ENCODE data around the gene PFKL.
"Not testable (repeated sequence)": the region's sequence is repeated elsewhere in the genome, so short reads cannot be mapped to it uniquely, and the experiment has no call there.

The PFKL gene

DNA sequence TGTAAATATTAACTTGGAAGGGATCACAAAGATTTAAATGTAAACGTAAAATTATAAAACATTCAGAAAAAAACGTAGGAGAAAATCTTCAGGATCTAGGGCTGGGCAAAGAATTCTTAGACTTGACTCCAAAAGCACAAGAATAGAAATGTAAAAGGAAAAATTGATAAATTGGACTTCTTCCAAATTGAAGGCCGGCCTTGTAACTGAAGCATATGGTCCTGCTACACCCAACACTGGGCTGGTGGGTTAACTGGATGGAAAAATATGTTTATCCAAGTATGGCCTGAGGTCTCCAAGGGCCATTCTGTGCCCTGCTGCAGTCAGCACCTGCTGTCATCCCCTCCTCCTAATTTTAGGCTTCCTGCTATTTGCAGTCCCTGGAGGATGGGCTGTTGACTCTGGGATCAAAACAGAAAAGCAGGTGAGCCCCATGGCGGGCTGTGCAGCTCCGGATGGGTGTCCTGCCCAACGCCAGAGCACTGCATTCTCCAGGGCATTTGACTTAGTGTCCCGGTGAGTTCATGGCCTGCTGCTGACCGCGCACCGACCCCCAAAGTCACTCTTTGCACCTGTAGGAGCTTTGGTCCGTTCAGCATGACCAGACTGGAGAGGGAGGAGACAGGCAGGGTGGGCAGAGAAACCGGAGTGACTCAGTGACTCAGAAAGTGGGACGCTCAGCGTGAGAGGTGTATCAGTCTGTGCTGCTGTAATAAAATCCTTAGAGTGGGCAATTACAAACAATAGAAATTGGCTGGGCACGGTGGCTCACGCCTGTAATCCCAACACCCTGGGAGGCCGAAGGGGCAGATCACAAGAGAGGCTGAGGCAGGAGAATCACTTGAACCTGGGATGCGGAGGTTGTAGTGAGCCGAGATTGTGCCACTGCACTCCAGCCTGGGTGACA lies 20.2 kb upstream of the PFKL start:
- DNase-seq: no peak

DNA sequence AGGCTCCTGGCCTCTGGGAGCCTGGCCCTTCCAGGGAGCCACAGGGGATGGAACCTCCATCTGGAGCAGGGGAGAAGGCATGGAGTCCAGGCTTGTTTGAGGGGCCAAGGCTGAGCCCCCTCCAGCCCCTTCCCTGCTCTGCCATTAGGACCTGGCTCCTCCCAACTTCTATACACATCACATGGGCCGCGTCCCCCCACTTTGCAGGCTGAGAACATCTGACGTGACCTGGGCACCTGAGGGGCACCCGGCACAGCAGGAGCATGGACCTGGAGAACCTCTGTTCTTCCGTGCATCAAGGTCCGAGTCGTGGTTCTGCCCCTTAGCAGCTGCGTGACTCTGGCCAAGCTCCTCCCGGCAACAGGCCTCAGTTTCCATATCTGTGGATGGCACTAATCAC lies 18.1 kb upstream of the PFKL start:
- DNase-seq: no peak

DNA sequence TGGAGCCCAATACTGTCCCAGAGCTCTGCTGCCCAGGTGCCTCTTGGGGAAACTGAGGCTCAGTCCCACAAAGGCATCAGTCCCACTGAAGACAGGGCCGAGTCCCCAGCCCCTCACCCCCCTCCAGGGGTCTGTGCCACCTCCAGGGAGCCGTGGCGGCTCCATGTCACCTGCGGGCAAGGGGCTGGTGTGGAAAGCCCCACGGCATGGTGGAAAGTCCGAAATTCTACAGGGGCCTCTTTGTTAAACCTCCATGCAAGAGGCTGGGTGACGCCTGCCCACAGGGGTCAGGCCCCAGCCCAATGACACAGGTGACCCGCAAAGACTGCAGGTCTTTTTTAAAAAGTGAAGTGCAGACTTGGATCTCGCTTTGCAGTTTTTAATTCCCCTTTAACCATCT lies 17.5 kb upstream of the PFKL start:
- no peak for DNase-seq

DNA sequence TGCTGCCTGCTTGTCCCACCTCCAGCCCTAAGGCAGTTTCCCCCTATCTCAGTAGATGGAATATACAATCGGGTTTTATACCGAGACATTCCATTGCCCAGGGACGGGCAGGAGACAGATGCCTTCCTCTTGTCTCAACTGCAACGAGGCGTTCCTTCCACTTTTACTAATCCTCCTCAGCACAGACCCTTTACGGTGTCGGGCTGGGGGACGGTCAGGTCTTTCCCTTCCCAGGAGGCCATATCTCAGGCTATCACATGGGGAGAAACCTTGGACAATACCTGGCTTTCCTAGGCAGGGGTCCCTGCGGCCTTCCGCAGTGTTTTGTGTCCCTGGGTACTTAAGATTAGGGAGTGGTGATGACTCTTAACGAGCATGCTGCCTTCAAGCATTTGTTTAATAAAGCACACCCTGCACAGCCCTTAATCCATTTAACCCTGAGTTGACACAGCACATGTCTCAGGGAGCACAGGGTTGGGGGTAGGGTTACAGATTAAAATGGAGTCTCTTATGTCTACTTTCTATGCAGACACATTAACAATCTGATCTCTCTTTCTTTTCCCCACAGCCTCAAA lies 16.6 kb upstream of the PFKL start:
- DNase-seq: not testable (repeated sequence)

DNA sequence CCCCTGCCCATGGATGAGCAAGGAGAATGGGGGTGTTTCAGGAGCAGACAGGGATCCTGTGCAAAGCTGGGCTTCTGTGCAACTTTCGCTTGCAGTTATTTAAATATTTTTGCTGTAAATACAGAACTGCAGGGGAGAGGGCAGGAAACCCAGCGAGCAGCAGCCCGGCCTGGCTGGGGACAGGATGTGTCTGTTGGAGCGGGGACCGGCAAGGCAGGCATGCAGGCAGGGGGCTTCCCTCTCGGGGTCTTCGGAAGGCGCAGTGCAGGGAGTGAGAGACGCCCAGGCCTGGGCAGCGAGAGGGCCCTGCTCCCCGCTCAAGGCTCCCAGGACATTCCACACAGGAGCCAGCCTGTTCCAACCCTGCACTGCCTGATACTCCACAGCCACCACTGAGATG lies 15.9 kb upstream of the PFKL start:
- DNase-seq: no peak

DNA sequence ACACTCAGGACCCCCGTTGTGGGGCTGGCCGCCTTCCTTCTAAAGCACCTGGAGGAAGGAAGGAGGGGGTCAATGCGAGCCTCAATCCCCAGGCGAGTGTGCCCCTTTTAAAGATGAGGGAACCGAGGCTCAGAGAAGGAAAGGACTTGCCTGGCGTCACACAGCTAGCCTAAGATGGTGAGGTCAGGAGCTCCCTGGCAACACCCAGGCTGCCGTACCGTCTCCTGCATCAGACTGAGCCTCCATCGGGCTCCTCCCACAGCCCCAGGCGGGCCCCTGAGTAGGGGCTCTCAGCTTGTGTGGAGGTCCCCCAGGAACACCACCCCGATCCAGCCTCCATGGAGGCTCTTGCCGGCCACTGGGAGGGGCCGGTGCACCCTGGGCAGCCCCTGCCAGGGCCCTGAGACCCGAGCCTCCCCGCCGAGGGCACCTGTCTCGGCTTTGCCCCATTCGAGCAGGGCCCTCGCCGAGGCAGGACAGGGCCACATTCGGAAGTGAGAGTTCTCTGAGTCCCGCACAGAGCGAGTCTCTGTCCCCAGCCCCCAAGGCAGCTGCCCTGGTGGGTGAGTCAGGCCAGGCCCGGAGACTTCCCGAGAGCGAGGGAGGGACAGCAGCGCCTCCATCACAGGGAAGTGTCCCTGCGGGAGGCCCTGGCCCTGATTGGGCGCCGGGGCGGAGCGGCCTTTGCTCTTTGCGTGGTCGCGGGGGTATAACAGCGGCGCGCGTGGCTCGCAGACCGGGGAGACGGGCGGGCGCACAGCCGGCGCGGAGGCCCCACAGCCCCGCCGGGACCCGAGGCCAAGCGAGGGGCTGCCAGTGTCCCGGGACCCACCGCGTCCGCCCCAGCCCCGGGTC lies 14.5 kb upstream of the PFKL start, which contains the start of gene AIRE:
TSS of gene AIRE (plus strand) at position 739 of the 855 bp plus-strand sequence. CDS start 131 bp downstream, outside the sequence.
- DNase-seq: no peak

DNA sequence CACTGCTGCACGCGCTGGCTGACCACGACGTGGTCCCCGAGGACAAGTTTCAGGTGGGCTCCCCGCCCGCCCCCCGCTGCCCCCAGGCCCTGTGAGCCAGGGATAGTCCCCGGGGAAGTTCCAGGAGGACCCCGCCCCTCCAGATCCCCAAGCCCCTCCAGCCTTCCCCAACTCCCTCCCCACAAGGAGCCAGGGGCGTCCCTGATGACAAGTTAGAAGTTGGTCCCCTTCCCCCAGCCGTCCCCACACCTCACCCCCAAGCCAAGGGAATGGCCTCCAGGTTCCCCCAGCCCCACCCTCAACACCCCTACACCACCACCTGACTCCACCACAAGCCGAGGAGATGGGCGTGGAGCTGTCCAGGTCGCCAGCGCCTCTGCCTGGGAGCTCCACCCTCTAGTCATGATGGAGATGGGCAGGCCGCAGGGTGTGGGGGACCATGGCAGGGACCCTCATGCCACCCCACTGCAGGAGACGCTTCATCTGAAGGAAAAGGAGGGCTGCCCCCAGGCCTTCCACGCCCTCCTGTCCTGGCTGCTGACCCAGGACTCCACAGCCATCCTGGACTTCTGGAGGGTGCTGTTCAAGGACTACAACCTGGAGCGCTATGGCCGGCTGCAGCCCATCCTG lies 13.7 kb upstream of the PFKL start:
- DNase-seq: no peak

DNA sequence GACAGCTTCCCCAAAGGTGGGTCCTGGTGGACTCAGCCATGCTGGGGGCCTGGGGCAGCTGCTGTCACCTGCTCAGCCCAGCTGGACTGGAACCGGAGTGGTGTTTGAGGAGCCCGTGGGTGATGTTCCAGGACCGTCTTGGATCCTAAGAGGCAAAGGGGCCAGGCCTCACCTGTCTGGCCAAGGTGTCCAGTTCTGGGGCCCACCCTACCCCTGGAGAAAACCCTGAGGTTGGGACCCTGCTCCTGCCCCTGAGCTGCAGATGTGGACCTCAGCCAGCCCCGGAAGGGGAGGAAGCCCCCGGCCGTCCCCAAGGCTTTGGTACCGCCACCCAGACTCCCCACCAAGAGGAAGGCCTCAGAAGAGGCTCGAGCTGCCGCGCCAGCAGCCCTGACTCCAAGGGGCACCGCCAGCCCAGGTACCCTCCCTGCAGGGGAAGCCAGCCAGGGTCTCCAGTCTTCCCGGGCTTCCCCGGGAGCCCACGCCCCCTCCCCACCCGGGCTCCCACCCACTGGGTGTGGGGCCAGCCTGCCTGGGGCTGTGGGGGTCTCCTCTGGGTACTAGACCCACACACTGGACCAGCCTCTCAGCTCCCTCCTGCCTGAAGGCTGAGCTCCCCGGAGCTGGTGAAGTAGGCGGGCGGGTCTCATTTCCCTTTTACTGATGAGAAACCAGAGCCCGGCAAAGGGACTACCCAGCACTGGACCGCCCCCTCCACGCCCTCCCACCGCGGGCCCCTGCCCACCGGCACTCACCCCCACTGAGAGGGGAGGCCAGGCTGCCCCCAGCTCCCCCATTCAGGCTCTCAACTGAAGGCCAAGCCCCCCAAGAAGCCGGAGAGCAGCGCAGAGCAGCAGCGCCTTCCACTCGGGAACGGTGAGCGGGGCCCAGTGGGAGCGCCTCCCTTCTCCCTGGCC lies 12.9 kb upstream of the PFKL start:
- DNase-seq: no peak

DNA sequence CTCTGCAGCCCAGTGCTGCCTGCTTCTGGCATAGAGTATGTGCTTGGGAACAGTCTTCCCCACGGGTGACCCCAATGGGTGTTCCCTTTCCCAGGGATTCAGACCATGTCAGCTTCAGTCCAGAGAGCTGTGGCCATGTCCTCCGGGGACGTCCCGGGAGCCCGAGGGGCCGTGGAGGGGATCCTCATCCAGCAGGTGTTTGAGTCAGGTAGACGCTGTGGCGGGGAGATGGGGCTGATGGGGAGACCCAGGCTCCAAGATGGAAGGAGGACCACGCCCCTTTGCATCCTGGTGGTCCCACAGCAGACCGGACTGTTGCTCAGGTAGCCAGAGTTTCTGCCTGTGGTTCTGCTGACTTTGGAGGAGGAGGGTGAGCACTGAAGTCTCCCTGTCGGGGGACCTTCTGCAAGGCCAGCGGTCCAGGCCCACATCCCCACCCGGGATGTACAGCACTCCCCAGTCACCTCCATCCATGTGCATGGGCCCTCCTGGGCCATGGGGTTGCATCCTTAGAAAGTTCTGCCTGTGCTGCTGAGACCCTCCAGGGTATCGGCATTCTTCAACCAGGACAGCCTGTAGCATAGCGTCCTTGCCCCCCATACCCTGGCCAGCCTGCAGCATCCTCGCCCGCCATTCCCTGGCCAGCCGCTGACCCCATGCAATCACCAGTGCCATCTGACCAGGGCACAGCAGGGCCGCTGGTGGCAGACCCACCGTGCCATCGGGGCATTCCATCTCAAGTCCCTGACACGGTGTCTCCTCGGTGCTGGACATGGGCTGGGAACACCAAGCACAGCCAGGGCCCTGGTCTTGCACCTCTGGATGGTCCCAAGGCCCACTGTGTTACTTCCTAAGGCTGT lies 11.4 kb upstream of the PFKL start:
- no peak for DNase-seq

DNA sequence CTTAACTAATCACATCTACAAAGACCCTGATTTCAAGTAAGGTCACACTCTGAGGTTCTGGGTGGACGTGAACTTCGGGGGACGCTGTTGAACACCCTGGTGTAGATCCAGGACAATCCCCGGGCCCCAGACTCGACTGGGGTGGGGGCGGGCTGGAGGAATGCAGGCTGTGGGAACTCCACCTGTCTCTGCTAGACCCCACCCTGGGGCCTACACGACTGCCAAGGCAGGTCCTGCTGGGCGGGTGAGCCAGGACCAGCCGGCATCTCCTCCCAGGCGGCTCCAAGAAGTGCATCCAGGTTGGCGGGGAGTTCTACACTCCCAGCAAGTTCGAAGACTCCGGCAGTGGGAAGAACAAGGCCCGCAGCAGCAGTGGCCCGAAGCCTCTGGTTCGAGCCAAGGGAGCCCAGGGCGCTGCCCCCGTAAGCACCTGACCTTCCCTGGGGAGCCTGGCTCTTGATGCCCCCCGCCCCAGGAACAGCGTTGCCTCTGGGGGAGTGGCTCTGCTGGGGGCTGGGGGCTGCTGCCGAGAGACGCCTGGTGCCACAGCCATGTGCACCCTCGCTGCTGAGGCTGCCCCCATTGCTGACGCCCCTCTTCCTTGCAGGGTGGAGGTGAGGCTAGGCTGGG lies 10.4 kb upstream of the PFKL start:
- no peak for DNase-seq

DNA sequence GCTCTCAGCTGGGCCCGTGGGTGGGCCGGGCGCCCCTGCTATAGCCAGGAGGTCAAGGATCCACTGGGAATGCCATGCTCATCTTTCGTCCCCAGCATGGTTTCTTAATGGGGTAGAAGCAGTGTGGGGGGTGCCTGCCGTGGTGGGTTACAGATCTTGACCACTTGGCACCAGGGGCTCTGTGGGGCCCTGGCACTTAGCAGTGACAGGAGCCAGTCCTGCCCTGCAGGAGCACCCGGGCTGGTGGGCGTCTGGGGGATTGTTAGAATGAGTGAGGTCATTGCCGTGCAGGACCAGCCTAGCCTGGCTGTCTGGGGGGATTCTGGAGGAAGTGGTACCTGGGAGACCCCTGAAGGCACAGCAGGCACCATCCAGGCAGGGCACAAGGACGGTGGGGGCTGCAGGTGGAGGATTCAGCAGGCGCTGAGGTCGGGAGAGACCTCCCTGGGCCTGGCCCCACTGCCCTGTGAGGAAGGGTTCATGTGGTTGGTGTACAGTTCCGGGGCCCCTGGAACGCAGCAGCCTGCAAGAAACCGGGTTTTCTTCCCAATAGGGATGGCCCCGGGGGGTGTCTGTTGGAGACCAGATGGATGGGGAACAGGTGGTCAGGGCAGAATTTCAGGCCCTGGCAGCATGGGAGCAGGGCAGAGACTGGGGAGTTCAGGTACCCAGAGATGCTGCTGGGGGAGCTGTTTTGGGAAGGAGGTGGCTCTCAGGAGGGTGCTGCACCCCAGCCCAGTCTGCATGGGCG lies 9.4 kb upstream of the PFKL start:
- no peak for DNase-seq

DNA sequence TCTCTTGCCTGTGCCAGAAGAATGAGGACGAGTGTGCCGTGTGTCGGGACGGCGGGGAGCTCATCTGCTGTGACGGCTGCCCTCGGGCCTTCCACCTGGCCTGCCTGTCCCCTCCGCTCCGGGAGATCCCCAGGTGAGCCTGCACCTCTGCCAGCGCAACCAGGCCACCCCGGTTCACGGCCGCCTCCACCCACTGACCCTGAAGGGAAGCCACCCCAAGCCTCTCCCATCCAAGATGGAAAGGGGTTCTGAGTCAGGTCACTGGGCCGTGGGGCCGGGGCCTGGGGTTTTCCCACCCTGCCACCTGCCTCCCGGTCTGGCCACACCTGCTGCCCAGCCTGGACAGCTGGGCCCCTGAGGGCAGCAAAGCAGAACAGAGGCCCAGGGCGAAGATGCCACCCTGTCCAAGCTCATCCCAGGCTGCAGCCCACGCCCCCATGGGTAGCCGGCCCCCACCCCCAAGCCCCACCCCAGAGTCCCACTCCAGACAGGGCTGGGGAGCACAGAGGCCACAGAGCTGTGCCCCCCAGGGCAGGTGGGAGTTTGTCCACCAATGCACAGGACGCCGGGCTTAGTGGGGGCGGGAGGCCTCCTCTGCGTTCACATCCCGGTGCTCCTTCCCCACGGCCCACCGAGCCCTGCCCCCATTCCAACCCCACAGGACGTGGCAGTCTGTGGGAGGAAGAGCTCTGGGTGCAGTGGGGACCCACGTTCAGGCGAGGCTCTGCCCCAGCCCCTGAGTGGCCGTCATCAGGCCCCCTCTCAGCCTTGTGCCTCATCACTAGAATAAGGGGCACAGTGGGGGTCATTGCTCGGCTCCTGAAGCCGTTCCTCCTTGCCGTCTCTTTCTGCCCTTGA lies 8.5 kb upstream of the PFKL start:
- no peak for DNase-seq

DNA sequence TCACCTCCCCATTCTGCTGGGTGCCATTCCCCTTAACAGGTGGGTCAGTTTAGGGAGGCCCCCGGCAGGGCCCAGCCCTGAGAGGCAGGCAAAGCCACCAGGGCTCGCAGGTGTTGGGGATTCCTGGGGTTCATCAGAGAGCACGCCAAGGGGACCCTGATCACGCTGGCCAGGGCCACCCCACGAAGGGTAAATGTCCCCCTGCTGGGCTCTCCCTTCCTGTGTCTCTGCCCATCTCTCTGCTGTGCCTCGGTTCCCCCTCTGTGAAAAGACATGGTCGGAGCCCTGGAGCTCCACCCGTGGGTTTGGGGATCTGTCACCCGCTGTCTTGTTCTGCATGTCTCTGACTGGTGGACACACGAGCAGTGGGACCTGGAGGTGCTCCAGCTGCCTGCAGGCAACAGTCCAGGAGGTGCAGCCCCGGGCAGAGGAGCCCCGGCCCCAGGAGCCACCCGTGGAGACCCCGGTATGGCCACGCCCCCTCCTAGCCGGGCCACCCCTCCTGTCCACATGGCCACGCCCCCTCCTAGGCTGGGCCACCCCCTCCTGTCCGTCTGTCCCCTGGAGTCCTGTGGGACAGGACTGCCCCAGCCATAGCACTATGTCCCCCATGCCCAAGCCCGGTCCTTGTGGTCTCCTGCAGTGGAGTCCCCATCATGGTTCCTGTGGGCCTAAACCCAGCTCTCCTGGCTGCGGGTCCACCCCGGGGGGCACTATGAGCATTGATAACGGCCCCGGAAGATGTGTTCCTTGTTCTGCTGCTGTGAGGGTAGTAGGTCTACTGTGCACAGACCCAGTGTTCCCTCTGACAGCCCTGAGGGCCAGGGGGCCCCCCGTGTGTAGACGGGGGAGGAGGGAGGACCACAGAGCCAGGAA lies 7.7 kb upstream of the PFKL start:
- no peak for DNase-seq

DNA sequence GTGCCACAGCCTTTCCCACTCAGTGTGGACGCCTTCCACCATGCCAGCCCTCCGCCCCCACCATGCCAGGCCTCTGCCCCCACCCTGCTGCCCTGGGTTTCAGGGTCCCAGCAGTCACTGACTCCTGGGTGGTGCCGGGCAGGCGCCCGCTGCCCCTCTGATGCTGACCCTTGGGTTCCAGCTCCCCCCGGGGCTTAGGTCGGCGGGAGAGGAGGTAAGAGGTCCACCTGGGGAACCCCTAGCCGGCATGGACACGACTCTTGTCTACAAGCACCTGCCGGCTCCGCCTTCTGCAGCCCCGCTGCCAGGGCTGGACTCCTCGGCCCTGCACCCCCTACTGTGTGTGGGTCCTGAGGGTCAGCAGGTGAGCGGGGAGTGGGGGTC lies 7.0 kb upstream of the PFKL start:
- no peak for DNase-seq

DNA sequence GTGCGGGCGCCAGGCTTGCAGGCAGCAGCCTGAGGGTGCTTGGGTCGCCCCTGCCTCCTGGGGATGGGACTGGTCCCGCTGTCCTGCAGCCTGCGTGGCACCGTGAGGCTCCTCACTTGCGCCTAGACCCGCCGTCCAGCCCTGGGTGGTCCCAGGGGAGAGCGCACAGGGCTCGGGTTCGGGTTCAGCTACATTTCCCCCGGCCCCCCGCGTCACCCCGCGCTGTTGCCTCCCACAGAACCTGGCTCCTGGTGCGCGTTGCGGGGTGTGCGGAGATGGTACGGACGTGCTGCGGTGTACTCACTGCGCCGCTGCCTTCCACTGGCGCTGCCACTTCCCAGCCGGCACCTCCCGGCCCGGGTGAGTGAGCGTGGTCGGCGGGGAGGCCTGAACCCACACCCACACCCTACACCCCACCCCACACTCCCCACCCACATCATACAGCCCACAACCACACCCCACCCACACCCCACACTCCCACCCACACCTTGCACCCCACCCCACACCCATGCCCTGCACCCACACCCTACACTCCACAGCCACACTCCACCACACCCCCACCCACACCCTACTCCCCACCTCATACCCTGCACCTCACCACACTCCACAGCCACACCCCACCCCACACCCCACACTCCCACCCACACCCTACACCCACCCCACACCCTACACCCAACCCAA lies 6.2 kb upstream of the PFKL start:
- no peak for DNase-seq

DNA sequence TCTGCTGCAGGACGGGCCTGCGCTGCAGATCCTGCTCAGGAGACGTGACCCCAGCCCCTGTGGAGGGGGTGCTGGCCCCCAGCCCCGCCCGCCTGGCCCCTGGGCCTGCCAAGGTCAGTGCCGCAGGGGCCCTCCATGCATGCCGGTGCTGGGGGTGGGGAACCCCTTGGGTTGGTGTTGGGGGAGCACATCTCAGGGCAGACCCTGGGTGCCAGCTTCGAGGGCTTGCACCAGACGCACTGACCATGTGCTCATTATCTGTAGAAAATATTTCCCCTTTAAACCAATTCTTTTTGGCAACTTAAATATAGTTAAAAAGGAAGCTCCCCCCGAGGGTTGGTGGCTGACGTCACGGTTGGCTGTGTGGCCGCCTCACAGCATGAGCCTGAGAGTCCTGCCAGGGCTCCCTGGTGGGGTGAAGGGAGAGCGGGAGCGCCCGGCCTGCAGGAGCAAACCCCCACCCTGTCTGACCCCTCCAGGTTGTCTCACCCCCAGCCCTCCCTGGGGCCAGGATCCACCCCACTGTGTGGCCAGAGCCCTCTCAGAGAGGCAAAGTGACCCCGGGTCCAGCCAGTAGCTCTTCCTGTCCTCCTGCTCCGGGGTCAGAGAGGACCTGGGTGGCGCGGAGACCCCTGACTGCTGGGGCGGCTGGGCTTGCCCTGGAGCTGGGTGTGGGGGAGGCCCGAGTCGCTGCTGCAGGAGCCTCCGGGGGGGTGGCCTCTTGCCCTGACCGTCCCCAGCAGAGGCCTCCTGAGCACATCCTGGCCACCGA lies 5.3 kb upstream of the PFKL start:
- DNase-seq: no peak

All from GOT3 (cell line).